ENCODE results near the gene AQP7. TPM values are rescaled to one million over a fixed set of nuclear protein-coding genes. Genes with fewer than 3 reads are reported as not detected.
"Not testable (repeated sequence)": the region's sequence is repeated elsewhere in the genome, so short reads cannot be mapped to it uniquely, and the experiment has no call there.

The AQP7 gene
- total RNA-seq (2014; rRNA removed; shearing (Covaris generic)) = 0.12 TPM in 1 of 2 replicates, not detected in the other

DNA sequence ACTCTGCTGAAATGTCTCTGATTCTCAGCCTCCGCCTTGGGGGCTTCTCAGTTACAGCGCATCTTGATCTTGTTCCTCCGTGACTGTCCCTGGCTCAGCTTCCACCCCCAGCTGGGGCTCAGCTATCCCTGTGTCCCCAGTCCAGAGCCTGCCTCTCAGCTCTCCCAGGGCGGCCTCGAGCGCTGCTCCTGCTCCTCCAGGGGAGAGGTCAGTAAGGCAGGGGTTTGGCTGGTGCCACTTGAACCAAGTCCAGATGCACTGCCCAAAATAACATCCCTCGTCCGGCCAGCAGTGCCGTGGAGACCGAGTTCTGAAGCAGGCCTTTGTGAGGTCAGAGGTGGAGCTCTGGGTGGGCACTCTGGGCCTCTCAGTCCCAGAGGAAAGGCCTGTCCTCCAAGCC lies at the start of gene AQP7:
AQP7 (minus strand) TSS at position 198 of the 400 bp plus-strand sequence. CDS start 1,306 bp downstream, outside the sequence.
- DNase-seq (ENCODE audit: low spot score) = not testable (repeated sequence)

DNA sequence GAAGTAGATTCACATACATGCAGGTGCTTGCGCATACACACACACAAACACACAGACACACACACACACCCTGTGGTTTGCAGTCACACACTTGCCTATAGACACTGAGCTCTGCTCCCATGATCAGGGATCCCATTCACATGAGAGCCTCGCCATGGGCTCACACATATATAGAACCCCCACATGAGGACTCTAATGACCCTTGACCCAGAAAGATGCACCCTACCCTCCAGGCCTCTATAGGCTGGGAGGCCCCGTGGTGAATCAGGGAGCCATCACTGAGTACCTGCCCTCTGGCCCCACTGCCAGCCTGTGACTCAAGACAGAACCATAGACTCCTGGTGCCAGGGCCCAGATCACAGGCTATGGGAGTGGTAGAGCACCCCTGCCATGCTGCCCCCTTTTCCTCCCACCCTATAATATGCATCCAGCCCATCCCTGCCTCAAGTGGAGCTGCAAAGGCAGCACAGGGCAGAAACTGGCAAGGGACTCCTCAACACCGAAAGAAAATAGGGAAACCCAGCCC lies 48.3 kb upstream of the AQP7 start:
- no peak for DNase-seq (ENCODE audit: low spot score)

DNA sequence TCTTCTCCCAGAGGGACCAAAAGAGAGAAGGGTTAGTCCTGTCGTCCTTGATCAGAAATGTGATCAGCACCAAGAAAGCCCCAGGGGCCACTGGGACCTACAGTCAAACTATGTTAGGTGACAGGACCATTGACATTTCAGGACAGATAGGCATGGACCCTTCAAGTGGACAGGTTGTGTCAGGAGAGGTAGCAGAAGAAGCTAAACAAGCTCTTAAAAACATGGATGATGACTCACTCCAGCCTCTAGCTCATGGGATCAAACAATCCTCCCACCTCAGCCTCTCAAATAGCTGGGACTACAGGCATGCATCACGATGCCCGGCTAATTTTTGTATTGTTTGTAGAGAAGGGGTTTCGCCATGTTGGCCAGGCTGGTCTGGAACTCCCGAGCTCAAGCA lies 47.3 kb upstream of the AQP7 start:
- no peak for DNase-seq (ENCODE audit: low spot score)

DNA sequence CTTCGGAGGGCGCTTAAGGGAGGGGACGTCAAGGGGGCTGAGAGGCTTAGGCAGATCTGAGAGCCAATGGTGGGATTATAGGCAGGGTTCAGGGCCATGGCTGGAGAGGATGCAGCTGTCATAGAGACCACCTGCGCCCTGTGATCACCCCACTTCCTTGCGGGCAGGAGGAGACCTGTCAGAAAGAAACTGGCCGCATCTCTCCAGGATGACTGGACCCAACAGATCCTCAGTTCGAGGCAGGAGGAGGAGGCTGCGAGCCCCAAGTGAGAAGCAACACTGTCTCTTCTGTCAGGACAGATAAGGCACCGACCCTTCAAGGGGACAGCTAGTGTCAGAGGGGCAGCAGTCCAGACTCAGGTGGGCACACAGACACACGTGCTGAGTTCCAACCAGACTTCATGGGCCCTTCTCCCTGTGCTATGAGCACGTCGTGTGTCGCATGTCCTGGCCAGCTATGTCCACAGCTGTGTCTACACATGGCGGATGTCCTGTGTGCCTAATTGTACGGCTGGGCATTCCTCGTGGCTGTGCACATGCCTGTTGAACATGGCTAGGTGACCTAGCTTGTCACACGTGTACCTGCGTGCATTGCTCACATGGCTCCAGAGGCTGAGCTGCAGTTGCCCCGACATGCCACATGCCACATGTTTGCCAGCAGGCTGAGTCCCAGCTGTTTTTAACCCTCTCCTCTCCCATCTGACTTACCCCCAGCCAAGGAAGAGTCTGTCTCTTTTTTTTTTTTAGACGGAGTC lies 45.6 kb upstream of the AQP7 start:
- DNase-seq (ENCODE audit: low spot score) = no peak

DNA sequence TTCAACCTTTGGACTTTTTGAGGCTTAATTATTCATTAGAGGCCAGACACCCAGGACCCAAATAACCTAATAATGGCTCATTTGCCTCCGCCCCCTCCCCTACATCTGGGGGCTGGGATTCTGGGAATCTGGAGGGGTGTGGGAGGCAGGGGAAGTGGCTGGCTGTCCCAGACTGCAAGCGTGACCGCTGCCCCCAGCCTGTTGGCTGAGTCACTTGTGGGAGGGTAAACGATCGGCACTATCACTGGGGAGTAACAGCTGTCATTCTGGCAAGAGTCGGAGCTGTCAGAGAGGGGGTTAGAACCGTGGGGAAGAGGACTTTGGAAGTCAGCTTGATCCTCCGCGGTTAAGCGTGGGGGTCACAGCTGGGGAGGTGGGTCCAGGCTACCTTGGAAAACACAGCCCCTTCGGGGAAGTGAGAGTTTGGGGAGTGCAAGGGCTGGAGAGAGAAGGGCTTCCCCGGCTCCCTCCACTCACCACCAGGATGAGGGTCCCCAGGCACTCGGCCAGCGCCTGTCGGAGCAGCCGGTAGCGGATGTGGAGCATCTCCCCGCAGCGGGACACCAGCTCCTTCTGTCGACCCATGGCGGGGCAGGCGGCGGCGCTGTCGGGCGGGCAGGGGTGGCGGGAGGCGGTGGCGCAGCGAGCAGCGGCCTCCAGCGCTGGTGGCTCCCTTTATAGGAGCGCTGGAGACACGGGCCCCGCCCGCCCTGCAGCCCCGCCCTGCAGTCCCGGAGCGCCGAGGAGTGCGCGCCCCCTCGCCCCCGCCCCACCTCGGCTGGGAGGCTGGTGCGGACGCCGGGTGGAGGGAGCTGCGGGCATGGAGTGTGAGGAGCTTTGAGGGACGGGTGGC lies 44.8 kb upstream of the AQP7 start, which contains the start of gene AQP3:
AQP3 (minus strand) TSS at position 648 of the 853 bp plus-strand sequence; CDS start at position 585, 63 bp downstream.
- DNase-seq (ENCODE audit: low spot score) = peak; percentile 36

DNA sequence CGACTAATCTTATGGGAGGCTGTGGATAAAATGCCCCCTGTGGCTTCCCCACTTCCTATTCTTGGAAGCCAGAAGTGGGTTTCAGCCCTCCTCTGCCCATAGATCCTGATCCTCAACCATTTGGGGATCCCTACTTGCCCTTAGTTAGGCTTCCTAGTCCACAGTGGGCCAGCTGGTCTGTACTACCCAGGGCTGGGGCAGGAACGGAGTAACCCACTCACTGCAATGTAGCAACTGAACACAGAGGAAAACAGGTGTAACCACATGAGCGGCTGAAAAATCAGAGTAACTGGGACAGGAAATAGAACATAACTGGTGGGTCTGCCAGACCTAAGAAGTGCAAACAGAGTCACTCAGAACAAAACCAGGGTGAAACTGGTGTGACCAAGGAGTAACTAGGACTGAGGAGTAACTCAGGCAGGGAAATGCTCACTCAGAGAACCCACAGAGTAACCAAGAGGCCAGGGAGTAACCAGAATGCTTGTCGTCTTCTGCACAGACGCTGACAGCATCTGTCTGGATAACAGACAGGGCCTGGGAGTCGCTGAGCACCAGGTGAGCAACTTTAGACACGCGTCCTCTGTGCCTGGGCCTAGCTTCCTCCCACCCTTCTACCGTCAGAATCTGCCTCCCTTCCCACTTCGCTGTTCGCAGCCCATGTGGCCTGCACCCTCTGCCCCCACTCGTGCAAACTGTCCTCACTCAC lies 44.0 kb upstream of the AQP7 start:
- DNase-seq (ENCODE audit: low spot score) = no peak

DNA sequence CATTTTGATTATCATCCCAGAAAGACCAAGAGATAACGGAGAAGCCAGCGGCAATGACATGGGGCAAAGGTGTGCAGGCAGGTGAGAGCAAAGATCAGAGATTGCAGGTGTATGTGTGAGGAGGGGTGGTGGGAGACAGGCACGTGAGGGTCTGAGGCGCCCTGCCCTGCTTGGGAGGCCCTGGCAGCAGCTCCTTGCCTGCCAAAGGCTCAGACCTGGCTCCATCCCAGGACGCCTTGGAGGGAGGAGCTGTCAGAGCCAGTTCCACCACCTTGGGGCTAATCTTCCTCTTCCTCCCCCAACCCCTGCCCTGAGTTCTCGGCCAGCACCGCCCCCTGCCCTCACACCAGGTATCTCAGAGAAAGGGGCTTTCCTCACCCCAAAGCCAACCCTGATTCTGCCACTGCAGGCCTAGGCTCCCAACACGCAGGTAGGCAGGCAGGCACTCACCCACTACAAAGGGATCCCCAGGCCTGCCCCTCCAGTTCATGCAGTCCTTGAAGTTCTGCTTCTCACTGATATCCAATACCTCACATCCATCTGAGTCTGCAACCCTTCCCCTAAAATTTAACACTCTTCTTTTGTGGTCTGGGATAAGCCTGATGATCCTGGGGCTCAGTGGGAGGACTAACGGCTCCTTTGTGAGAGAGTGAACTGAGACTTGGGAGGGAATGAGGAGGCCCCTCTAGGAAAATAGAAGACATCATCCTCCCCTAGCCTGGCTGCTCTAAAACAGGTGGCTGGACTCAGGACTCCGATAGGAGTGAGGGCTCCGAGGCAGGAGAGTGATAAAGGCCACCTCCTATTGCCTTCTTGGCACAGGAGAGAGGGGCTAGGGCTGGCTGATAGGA lies 43.2 kb upstream of the AQP7 start:
- DNase-seq (ENCODE audit: low spot score) = no peak

DNA sequence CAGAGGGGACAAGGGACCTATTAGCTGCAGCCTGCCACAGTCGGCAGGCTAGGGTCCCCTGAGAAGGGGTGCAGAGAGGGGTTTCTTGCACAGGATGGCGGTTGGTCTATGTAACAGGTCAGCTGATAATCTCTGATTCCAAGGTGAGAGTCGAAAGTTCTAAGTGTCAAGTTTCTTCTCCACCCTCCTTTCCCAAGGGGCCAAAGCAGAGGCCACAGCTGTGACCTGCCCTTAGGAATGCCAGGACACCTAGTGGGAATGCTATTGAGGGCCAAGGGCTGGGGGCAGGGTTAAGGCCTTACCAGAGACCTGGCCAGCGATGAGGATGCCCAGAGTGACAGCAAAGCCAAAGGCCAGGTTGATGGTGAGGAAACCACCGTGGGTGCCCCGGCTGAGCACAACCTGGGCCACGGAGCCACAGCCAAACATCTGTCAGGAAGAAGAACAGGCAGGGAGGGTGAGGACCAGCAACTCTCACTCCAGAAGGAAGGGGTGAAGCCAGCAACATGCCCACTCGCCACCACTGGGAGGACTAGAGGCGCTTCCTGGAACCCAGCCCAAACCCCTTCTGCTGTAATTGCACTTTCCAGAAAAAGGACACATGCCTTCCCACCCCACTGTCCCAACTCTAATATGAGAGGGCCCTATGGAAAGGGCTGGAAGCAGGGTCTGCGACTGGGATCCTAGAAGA lies 41.2 kb upstream of the AQP7 start:
- DNase-seq (ENCODE audit: low spot score) = no peak

DNA sequence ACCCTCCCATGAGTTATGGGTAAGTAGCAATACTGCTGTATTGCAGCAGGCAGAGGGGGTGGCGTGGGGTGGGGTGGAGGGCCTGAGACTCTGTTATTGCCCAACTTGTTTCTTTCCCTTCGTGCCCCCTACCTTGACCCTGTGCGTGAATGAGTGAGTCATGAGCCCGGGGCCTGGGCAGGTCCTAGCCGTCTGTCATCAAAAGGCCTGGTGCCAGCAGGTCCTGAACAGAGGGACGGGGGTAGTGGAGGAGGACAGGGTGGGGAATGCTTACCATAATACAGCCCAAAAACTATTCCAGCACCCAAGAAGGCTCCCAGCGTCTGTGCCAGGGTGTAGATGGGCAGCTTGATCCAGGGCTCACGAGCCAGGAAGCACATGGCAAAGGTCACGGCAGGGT lies 40.7 kb upstream of the AQP7 start:
- DNase-seq (ENCODE audit: low spot score) = no peak

DNA sequence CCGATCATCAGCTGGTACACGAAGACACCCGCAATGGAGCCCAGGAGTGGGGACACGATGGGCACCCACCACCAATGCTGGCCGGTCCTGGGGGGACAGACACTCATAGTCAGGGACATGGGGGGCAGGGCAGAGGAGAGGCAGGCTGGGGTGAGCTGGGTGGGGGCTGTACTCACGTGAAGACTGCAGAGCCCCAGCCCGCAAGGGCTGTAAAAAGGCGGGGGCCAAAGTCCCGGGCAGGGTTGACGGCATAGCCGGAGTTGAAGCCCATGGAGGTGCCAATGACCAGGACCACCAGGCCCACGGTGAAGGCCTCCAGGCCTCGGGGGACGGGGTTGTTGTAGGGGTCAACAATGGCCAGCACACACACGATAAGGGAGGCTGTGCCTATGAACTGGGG lies 39.8 kb upstream of the AQP7 start:
- DNase-seq (ENCODE audit: low spot score) = no peak

DNA sequence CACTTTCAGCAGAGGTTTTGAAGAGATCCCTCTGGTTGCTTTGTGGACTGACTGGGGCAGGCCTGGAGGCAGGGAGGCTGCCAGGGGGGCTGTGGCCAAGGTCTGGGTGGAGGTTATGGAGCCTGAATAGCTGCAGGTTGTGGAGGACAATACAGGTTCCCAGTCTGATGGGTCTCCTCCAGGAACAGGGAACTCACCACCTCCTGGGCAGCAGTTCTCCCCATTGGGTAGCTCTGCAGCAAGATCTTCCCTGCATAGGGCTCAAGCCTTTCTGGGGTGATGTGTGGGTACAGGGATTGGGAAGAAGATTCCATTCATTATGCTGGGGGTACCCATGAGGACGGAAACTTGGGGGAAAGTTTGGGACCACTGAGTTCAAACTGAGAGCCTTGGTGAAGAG lies 38.2 kb upstream of the AQP7 start:
- DNase-seq (ENCODE audit: low spot score) = no peak

DNA sequence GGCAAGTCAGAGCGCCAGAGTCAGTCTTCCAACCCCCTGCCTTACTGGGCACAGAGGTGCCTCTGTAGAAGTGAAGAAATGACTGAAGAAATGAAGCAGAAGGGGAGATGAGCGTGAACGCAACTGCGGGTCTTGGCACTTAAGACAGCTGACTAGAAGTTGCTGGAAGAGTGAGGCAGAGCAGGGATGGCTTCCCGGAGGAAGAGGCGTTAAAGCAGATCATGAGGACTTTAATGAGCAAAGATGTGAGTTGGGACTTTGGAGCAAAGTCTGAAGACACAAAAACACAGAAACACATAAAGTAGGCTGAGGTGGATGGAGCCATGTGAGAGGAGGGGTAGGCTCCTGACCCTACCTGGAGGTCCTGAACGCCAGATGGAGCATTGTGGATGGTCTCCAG lies 37.8 kb upstream of the AQP7 start:
- DNase-seq (ENCODE audit: low spot score) = no peak

DNA sequence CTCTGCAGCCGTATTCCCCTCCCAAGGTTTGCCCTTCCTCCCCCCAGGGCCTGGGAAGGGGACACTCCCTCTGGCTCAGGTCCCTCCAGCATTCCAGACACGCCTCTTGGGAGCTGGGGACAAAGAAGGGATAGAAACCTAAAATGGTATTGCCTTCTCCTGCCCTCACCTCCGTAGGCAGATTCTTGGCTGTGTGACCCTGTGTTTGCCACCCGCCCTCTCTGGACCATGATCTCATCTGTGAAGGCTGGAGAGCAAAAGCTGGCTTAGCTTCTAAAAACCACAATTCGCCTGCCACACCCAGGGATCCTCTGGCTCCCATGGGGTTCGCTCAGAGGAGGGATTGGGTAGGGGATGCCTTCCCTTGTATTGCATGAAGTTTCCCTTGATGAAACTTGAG lies 37.4 kb upstream of the AQP7 start:
- no peak for DNase-seq (ENCODE audit: low spot score)

DNA sequence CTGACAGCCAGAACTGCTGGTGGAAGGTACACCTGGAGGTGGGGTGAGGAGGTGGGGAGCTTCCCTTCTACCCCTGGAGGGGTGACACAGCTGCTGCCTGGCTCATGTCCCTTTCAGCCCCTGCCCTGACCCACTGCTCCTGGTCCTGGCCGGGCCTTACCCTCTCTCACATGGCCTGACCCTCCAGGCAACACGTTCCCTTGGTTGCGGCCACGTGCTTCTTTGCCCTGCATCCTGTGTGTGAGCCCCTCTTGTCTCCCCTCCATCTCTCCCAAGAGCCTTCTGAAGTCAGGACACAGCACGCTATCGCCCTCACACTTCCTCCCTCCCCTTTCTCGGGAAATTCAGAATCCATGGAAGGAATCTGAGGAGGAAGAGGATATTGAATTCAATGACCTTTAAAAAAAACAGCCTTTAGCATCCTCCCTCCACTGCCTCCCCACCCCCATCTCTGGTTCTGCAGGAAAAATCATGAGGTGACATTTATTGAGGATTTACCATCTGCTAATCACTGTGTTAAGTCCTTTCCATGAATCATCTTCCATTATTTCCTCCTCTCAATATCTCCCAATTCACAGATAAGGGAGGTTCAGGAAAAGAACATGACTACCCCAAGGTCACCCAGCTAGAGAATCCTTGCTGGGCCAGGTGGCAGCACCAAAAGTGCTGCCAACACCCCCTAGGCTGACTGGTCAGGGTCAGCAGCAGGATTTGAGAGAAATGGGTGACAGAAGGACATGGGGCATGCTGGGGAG lies 36.7 kb upstream of the AQP7 start:
- DNase-seq (ENCODE audit: low spot score) = no peak

DNA sequence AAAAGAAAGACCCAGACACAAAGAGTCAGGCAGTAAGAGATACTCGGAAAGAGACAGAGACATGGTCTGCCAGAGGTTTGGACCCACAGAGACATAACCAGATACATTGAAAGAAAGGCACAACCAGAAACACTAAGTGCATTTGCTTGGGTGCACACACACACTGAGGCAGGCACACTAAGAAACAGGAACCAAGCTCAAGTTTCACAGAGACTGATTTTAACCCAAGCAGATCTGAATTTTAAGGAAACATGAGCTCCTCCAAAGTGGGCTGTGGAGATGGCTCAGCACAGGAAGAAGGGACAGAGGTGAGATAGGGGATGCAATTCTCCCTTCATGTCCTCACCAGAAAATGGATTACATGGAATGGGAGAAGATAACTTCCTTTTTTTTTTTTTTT lies 35.5 kb upstream of the AQP7 start:
- DNase-seq (ENCODE audit: low spot score) = no peak

DNA sequence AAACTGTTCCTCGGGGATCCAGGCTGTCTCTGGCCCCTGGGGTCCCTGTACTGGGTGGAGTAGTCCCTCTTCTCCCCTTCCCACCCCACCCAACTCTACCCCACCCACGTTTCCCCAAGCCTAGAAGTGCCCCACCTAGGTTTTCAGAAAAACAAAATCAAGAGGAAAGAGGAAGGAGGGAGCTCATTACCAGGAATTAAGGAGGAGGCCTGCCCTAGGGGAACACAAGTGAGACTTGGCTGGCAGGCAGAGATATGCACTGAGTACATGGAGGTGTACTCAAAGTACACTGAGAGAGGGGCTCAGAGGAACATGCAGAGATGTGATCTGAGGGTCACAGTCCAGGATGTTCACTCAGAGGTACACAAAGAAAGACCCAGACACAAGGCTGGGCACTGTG lies 34.8 kb upstream of the AQP7 start:
- no peak for DNase-seq (ENCODE audit: low spot score)

DNA sequence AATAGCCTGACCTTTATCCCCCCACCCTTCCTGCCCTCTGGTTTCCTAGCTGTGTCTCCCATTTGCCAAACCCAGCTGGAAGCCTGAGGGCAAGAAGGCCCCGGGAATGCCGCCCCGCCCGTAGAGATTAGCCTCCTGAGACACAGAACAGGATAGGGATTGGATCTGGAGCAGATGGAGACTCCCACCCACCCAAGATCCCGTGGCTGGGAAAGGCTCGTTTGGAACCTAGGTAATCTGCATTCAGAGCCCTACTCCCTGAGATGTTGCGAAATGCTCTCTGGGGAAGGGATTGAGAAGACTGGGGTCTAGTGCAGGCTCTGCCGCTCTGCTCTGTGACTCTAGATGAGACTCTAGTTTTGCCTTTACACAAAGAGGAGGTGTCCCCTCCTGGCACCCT lies 34.1 kb upstream of the AQP7 start:
- DNase-seq (ENCODE audit: low spot score) = no peak

DNA sequence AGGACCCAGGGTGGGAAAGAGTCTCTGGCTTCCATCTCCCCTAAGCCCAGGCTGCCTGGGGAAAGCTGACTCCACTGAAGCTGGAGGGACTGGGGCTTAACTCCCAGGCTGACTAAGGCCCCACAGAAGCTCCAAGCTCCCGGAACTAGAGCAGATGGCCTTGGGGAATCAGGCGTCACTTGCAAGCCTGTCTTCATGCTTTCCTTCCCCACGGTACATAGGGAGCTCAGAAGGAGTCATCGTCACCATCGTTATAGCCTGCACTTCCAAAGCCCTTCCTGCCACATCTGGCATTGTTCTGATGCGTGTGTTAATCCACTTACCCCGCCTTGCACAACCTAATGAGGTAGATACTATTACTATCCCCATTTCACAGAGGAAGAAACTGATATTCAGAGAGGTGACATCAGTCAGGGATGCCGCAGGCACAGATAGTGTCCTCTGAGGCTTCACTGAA lies 33.5 kb upstream of the AQP7 start:
- DNase-seq (ENCODE audit: low spot score) = no peak

DNA sequence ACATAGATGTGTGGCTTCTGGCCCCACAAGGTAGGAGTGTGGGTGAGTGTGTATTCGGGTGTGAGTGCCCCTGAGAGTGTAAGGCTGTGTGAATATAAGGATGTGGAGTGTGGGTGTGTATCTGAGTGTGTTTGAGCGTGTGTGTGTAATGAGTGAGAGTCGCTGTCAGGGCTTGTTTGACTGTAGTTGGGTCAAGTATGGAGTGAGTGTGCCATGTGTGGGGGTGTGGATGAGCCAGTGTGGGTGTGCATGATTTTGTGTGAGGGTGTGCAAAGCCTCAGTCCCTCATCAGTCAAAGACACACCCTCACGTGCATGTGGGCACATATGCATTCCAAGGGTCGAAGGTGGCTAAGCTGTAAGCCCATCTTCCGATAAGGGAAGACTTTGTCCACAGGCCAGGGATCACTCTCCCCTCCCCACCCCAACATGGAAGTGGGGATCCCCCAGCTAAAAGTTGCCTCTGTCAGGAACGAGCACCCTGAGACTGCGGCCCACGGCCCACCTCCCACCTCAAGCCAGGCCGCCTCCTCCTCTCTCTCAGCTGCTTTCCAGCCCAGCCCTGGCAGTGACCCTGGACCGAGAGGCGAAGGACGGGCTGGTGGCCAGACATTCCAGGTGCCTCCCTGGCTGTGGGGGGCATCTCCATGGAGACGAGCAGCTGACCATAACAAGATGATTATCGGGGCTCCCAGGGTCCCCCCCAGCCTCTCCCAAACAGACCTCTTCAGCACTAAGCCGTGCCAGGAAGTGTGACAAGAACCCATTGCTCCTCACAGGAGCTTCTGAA lies 32.1 kb upstream of the AQP7 start:
- DNase-seq (ENCODE audit: low spot score) = no peak

Measured in A172 (cell line).